22Rv1 (cell line): ENCODE measurements around the gene IP6K1.

Experiments used
- ZFX ChIP-seq: fragments of 450-650 bp; IDR thresholded peaks from 2 replicates; pipeline ENCODE4 v1.6.1; 2017; ENCODE audit warnings: antibody characterized with exemption, borderline replicate concordance
- TF ChIP-seq, protein P1 (sequence below): fragments of 450-650 bp; IDR thresholded peaks from 2 replicates; pipeline ENCODE4 v1.5.1; 2017; ENCODE audit warnings: mild to moderate bottlenecking

DNA sequence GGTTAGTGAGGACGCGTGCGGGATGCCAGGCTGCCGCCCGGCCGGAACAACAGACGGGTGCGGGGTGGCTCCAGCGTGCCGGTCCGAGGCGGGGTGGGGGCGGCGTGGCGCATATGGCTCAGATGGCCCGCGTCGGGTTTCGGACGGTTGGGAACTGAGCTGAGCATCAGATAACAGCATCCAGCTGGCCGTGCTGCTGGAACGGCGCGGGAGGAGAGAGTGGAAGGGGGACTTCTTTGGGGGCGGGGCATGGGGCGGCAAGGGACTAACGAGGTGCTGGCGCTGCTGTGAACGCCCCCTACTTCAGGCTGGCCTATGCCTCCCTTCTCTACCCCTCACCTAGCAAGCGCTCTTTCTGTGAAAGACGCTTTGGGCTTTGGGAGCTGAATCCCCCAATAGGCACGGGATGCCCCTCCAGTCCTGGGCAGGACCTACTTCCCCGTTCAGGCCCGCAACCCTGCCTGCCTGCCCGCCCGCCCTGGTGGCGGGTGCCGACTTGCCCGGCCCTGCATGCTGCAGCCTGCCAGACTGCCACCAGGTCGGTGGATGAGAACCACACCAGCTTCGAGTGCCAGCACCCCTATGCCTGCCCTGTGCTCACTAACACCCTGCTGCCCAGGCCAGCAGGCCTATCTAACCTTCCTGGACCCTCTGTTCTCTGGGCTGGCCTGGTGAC is 17.3 kb upstream of the IP6K1 start:
- TF ChIP-seq, protein P1, sequence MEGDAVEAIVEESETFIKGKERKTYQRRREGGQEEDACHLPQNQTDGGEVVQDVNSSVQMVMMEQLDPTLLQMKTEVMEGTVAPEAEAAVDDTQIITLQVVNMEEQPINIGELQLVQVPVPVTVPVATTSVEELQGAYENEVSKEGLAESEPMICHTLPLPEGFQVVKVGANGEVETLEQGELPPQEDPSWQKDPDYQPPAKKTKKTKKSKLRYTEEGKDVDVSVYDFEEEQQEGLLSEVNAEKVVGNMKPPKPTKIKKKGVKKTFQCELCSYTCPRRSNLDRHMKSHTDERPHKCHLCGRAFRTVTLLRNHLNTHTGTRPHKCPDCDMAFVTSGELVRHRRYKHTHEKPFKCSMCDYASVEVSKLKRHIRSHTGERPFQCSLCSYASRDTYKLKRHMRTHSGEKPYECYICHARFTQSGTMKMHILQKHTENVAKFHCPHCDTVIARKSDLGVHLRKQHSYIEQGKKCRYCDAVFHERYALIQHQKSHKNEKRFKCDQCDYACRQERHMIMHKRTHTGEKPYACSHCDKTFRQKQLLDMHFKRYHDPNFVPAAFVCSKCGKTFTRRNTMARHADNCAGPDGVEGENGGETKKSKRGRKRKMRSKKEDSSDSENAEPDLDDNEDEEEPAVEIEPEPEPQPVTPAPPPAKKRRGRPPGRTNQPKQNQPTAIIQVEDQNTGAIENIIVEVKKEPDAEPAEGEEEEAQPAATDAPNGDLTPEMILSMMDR, result no peak
- TF ChIP-seq ZFX, result no peak
